ENCODE results near the gene HNRNPH1.

HNRNPH1 gene

GRCh38 chr5:179620293-179620692, 3.2 kb downstream of the HNRNPH1 start:
- Histone ChIP-seq H3K27ac (peak overlapping the region; percentile 73), H3K9me3 (ENCODE audit: control insufficient read depth, low read length) (no peaks in the 10 kb centered on the region), H3K4me3 (ENCODE audit: low read depth, low read length) (peak overlapping the region; percentile 99), H2AFZ (no peak overlapping the region), H3K79me2 (peaks cover 28% of the 10 kb centered on the region), H3K36me3 (ENCODE audit: control insufficient read depth, insufficient read depth, low read length) (no peaks in the 10 kb centered on the region), H3K4me1 (peaks cover 31% of the 10 kb centered on the region), H3K27me3 (ENCODE audit: control insufficient read depth, insufficient read depth, low read length) (no peaks in the 10 kb centered on the region), H3K9ac (no peak overlapping the region), H3K4me2 (ENCODE audit: low read length) (peak overlapping the region; percentile 71)
- TF ChIP-seq, protein P1, sequence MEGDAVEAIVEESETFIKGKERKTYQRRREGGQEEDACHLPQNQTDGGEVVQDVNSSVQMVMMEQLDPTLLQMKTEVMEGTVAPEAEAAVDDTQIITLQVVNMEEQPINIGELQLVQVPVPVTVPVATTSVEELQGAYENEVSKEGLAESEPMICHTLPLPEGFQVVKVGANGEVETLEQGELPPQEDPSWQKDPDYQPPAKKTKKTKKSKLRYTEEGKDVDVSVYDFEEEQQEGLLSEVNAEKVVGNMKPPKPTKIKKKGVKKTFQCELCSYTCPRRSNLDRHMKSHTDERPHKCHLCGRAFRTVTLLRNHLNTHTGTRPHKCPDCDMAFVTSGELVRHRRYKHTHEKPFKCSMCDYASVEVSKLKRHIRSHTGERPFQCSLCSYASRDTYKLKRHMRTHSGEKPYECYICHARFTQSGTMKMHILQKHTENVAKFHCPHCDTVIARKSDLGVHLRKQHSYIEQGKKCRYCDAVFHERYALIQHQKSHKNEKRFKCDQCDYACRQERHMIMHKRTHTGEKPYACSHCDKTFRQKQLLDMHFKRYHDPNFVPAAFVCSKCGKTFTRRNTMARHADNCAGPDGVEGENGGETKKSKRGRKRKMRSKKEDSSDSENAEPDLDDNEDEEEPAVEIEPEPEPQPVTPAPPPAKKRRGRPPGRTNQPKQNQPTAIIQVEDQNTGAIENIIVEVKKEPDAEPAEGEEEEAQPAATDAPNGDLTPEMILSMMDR (IDR thresholded peaks at IDR 0.05), result no peak

DNA sequence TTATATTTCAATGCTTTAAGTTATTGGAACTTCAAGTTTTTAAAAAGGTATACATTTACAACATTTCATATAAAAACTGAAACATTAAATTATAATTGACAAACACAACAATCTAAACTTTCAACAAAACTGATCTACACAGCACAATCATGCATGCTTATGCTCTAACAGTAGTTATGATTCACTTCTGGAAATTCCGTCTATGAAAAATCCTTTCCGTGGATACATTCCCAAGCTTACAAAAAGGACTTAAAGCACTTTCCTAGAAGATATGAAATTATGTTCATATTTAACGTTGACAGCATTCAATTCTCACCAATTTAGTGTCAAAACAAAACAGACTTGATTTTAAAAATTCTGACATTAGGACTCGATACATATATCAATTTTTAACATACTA, 3.7 kb downstream of the HNRNPH1 start:
- no peaks in the 10 kb centered on the region for H3K9me3 ChIP-seq (ENCODE audit: control insufficient read depth, low read length)
- H3K4me2 ChIP-seq (ENCODE audit: low read length), result peak overlapping the region; percentile 71
- H3K4me1 ChIP-seq, result peaks cover 31% of the 10 kb centered on the region
- no peak overlapping the region for H3K27ac ChIP-seq
- H3K79me2 ChIP-seq, result peaks cover 28% of the 10 kb centered on the region
- H3K36me3 ChIP-seq (ENCODE audit: control insufficient read depth, insufficient read depth, low read length), result no peaks in the 10 kb centered on the region
- no peak overlapping the region for H3K9ac ChIP-seq
- no peaks in the 10 kb centered on the region for H3K27me3 ChIP-seq (ENCODE audit: control insufficient read depth, insufficient read depth, low read length)
- peak overlapping the region; percentile 99 for H3K4me3 ChIP-seq (ENCODE audit: low read depth, low read length)
- TF ChIP-seq, protein P1 (IDR thresholded peaks at IDR 0.05), result no peak
- no peak overlapping the region for H2AFZ ChIP-seq

- no peaks in the 10 kb centered on the region for H3K9me3 ChIP-seq (ENCODE audit: control insufficient read depth, low read length)
- no peak overlapping the region for H3K9ac ChIP-seq
- H2AFZ ChIP-seq, result no peak overlapping the region
- H3K79me2 ChIP-seq, result peaks cover 28% of the 10 kb centered on the region
- no peak overlapping the region for H3K27ac ChIP-seq
- no peaks in the 10 kb centered on the region for H3K27me3 ChIP-seq (ENCODE audit: control insufficient read depth, insufficient read depth, low read length)
- TF ChIP-seq, protein P1 (IDR thresholded peaks at IDR 0.05), result no peak
- H3K4me2 ChIP-seq (ENCODE audit: low read length), result peak overlapping the region; percentile 71
- peaks cover 25% of the 10 kb centered on the region for H3K4me1 ChIP-seq
- H3K4me3 ChIP-seq (ENCODE audit: low read depth, low read length), result peak overlapping the region; percentile 99
- H3K36me3 ChIP-seq (ENCODE audit: control insufficient read depth, insufficient read depth, low read length), result no peaks in the 10 kb centered on the region
Observed at GRCh38 chr5:179618923-179619554, 4.4 kb downstream of the HNRNPH1 start.

DNA sequence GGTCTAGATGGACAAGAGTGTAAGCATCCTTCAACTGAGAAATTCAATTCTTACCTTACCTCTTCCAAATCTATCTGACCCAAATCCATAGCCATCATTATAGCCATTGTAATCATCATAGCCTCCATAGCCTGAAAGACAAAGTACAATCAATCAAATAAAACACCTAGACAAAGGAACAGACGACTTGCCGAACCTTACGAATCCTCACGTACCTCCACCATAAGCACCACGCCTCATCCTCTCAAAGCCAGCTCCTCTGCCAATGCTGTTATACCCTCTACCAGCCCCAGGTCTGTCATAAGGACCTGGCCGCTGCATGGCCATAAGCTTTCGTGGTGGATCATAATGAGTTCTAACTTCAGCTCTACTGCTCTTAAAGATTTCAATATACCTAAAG, 5.5 kb downstream of the HNRNPH1 start:
- TF ChIP-seq, protein P1 (IDR thresholded peaks at IDR 0.05), result no peak

GRCh38 chr5:179616002-179616594, 7.4 kb downstream of the HNRNPH1 start:
- peak overlapping the region; percentile 21 for H3K27ac ChIP-seq
- no peak overlapping the region for H2AFZ ChIP-seq
- TF ChIP-seq, protein P1 (IDR thresholded peaks at IDR 0.05), result no peak
- H3K27me3 ChIP-seq (ENCODE audit: control insufficient read depth, insufficient read depth, low read length), result no peaks in the 10 kb centered on the region
- H3K79me2 ChIP-seq, result peaks cover 16% of the 10 kb centered on the region
- H3K4me1 ChIP-seq, result peaks cover 41% of the 10 kb centered on the region
- no peak overlapping the region for H3K4me2 ChIP-seq (ENCODE audit: low read length)
- no peaks in the 10 kb centered on the region for H3K9me3 ChIP-seq (ENCODE audit: control insufficient read depth, low read length)
- no peaks in the 10 kb centered on the region for H3K36me3 ChIP-seq (ENCODE audit: control insufficient read depth, insufficient read depth, low read length)
- H3K4me3 ChIP-seq (ENCODE audit: low read depth, low read length), result no peak overlapping the region
- no peak overlapping the region for H3K9ac ChIP-seq

More for the DNA sequence above, 5.5 kb downstream of the HNRNPH1 start:
- Histone ChIP-seq H3K36me3 (ENCODE audit: control insufficient read depth, insufficient read depth, low read length) (no peaks in the 10 kb centered on the region), H3K9me3 (ENCODE audit: control insufficient read depth, low read length) (no peaks in the 10 kb centered on the region), H3K79me2 (peaks cover 25% of the 10 kb centered on the region), H2AFZ (no peak overlapping the region), H3K9ac (no peak overlapping the region), H3K4me1 (peaks cover 35% of the 10 kb centered on the region), H3K4me2 (ENCODE audit: low read length) (no peak overlapping the region), H3K27ac (no peak overlapping the region), H3K27me3 (ENCODE audit: control insufficient read depth, insufficient read depth, low read length) (no peaks in the 10 kb centered on the region), H3K4me3 (ENCODE audit: low read depth, low read length) (no peak overlapping the region)

All from parathyroid adenoma (tissue), 2 donors.